HUES6 (cell line): ENCODE measurements around the gene NCKAP5.

Source experiments
- H3K27ac ChIP-seq: 2 replicates; pipeline ENCODE4 v1.7.0; 2013; ENCODE audit warnings: low read depth, mild to moderate bottlenecking, low read length, inconsistent platforms
- H3K27me3 ChIP-seq: 2 replicates; pipeline ENCODE4 v1.6.1; 2013; ENCODE audit warnings: low read length; ENCODE audit not compliant: control insufficient read depth, insufficient read depth
- H3K36me3 ChIP-seq: 2 replicates; pipeline ENCODE4 v1.6.1; 2013; ENCODE audit warnings: low read length; ENCODE audit not compliant: control insufficient read depth, insufficient read depth
- H3K4me1 ChIP-seq: 2 replicates; pipeline ENCODE4 v1.6.1; 2013; ENCODE audit warnings: low read length; ENCODE audit not compliant: control insufficient read depth, insufficient read depth
- H3K4me3 ChIP-seq: 2 replicates; pipeline ENCODE4 v1.5.1; 2013; ENCODE audit warnings: low read depth, low read length
- H3K9ac ChIP-seq: one replicate; pipeline ENCODE4 v1.6.1; 2013; ENCODE audit warnings: mild to moderate bottlenecking, low read length
- H3K9me3 ChIP-seq: 2 replicates; pipeline ENCODE4 v1.6.1; 2013; ENCODE audit warnings: low read depth, low read length; ENCODE audit not compliant: control insufficient read depth, insufficient read depth

The NCKAP5 gene

GRCh38 chr2:132797556-132797955 lies 770.7 kb downstream of the NCKAP5 start:
- Histone ChIP-seq H3K4me3 (no peak overlapping the region), H3K36me3 (no peaks in the 10 kb centered on the region), H3K9ac (no peak overlapping the region), H3K9me3 (no peaks in the 10 kb centered on the region), H3K27ac (no peak overlapping the region), H3K27me3 (no peaks in the 10 kb centered on the region), H3K4me1 (no peaks in the 10 kb centered on the region)

GRCh38 chr2:132797071-132797470 lies 771.2 kb downstream of the NCKAP5 start:
- Histone ChIP-seq H3K36me3 (no peaks in the 10 kb centered on the region), H3K9me3 (no peaks in the 10 kb centered on the region), H3K27ac (no peak overlapping the region), H3K9ac (no peak overlapping the region), H3K4me1 (no peaks in the 10 kb centered on the region), H3K4me3 (no peak overlapping the region), H3K27me3 (no peaks in the 10 kb centered on the region)

- H3K27me3 ChIP-seq: no peaks in the 10 kb centered on the region
- H3K27ac ChIP-seq: no peak overlapping the region
- H3K9ac ChIP-seq: no peak overlapping the region
- H3K4me1 ChIP-seq: no peaks in the 10 kb centered on the region
- H3K36me3 ChIP-seq: no peaks in the 10 kb centered on the region
- H3K9me3 ChIP-seq: no peaks in the 10 kb centered on the region
- no peak overlapping the region for H3K4me3 ChIP-seq
Measured at GRCh38 chr2:132795220-132795619, 773.0 kb downstream of the NCKAP5 start.

GRCh38 chr2:132793532-132793931 lies 774.7 kb downstream of the NCKAP5 start:
- no peaks in the 10 kb centered on the region for H3K4me1 ChIP-seq
- H3K36me3 ChIP-seq: no peaks in the 10 kb centered on the region
- no peak overlapping the region for H3K9ac ChIP-seq
- no peaks in the 10 kb centered on the region for H3K27me3 ChIP-seq
- H3K4me3 ChIP-seq: no peak overlapping the region
- no peaks in the 10 kb centered on the region for H3K9me3 ChIP-seq
- H3K27ac ChIP-seq: no peak overlapping the region

- Histone ChIP-seq H3K36me3 (no peaks in the 10 kb centered on the region), H3K4me3 (no peak overlapping the region), H3K27ac (no peak overlapping the region), H3K4me1 (no peaks in the 10 kb centered on the region), H3K27me3 (no peaks in the 10 kb centered on the region), H3K9ac (no peak overlapping the region), H3K9me3 (no peaks in the 10 kb centered on the region)
Measured at GRCh38 chr2:132790207-132790785, 778.0 kb downstream of the NCKAP5 start.

- H3K9me3 ChIP-seq: no peaks in the 10 kb centered on the region
- H3K4me3 ChIP-seq: no peak overlapping the region
- H3K27me3 ChIP-seq: no peaks in the 10 kb centered on the region
- no peak overlapping the region for H3K27ac ChIP-seq
- no peaks in the 10 kb centered on the region for H3K36me3 ChIP-seq
- no peaks in the 10 kb centered on the region for H3K4me1 ChIP-seq
- H3K9ac ChIP-seq: no peak overlapping the region
Measured at GRCh38 chr2:132789066-132789465, 779.2 kb downstream of the NCKAP5 start.

GRCh38 chr2:132788310-132788838 lies 779.9 kb downstream of the NCKAP5 start:
- Histone ChIP-seq H3K9me3 (no peaks in the 10 kb centered on the region), H3K27me3 (no peaks in the 10 kb centered on the region), H3K27ac (no peak overlapping the region), H3K4me3 (no peak overlapping the region), H3K36me3 (no peaks in the 10 kb centered on the region), H3K9ac (no peak overlapping the region), H3K4me1 (no peaks in the 10 kb centered on the region)

- H3K27me3 ChIP-seq: no peaks in the 10 kb centered on the region
- no peak overlapping the region for H3K9ac ChIP-seq
Measured at GRCh38 chr2:132783883-132784282, 784.4 kb downstream of the NCKAP5 start.

GRCh38 chr2:132782176-132782783 lies 786.0 kb downstream of the NCKAP5 start:
- no peaks in the 10 kb centered on the region for H3K36me3 ChIP-seq
- no peaks in the 10 kb centered on the region for H3K27me3 ChIP-seq
- H3K27ac ChIP-seq: no peak overlapping the region
- no peaks in the 10 kb centered on the region for H3K4me1 ChIP-seq
- H3K9ac ChIP-seq: no peak overlapping the region
- no peaks in the 10 kb centered on the region for H3K9me3 ChIP-seq
- H3K4me3 ChIP-seq: no peak overlapping the region

More at GRCh38 chr2:132783883-132784282, 784.4 kb downstream of the NCKAP5 start:
- no peaks in the 10 kb centered on the region for H3K9me3 ChIP-seq
- no peaks in the 10 kb centered on the region for H3K36me3 ChIP-seq
- H3K4me3 ChIP-seq: no peak overlapping the region
- no peak overlapping the region for H3K27ac ChIP-seq
- H3K4me1 ChIP-seq: no peaks in the 10 kb centered on the region

- H3K36me3 ChIP-seq: no peaks in the 10 kb centered on the region
- no peaks in the 10 kb centered on the region for H3K9me3 ChIP-seq
- H3K4me3 ChIP-seq: no peak overlapping the region
- no peaks in the 10 kb centered on the region for H3K4me1 ChIP-seq
- no peak overlapping the region for H3K9ac ChIP-seq
- H3K27ac ChIP-seq: no peak overlapping the region
- H3K27me3 ChIP-seq: no peaks in the 10 kb centered on the region
Measured at GRCh38 chr2:132780651-132781050, 787.6 kb downstream of the NCKAP5 start.

GRCh38 chr2:132779206-132779721 lies 789.0 kb downstream of the NCKAP5 start:
- Histone ChIP-seq H3K9ac (no peak overlapping the region), H3K36me3 (no peaks in the 10 kb centered on the region), H3K4me3 (no peak overlapping the region)

More at GRCh38 chr2:132779206-132779721, 789.0 kb downstream of the NCKAP5 start:
- Histone ChIP-seq H3K27me3 (no peaks in the 10 kb centered on the region), H3K4me1 (no peaks in the 10 kb centered on the region), H3K9me3 (no peaks in the 10 kb centered on the region), H3K27ac (no peak overlapping the region)
